ENCODE results near the gene DMAP1.

- TF ChIP-seq CTCF (conservative IDR thresholded peaks at IDR 0.05 in 1 of 2, IDR thresholded peaks at IDR 0.05 in 1 of 2; ENCODE audit: extremely low read depth in 1 of 2, insufficient read depth in 1 of 2, low read depth in 1 of 2, low read length in 2 of 2): no peak
- no peak for TF ChIP-seq EZH2 (IDR thresholded peaks at IDR 0.05; ENCODE audit: borderline replicate concordance, low read length)
Observed at GRCh38 chr1:44242746-44243145, 29.5 kb downstream of the DMAP1 start.
